H9 (cell line): Measurements from ENCODE around the gene IGIP. TPM values are rescaled to one million over a fixed set of nuclear protein-coding genes. Genes with fewer than 3 reads are reported as not detected.
A peak's percentile ranks its signal among the peaks of the same experiment; 100 is the strongest.

Source experiments
- DNase-seq: peaks from one replicate; pipeline ENCODE4 v3.0.0-alpha.2; 2017
- H2AFZ ChIP-seq: one replicate; pipeline ENCODE4 v1.6.1; 2013; ENCODE audit warnings: mild to moderate bottlenecking, low read length, control low read depth, moderate library complexity
- H2AK5ac ChIP-seq: 2 replicates; pipeline ENCODE4 v1.6.1; 2013; ENCODE audit warnings: low read length, control low read depth, mixed read lengths; ENCODE audit not compliant: insufficient read length
- H2BK120ac ChIP-seq: one replicate; pipeline ENCODE4 v1.6.1; 2013; ENCODE audit warnings: low read depth, mild to moderate bottlenecking, low read length, control low read depth, inconsistent platforms; ENCODE audit not compliant: poor library complexity, severe bottlenecking
- H2BK12ac ChIP-seq: 2 replicates; pipeline ENCODE4 v1.6.1; 2013; ENCODE audit warnings: low read length, control low read depth, mixed read lengths, low read depth; ENCODE audit not compliant: insufficient read length
- H2BK15ac ChIP-seq: 2 replicates; pipeline ENCODE4 v1.6.1; 2013; ENCODE audit warnings: low read depth, low read length, control low read depth
- H2BK20ac ChIP-seq: one replicate; pipeline ENCODE4 v1.6.1; 2013; ENCODE audit warnings: low read depth, mild to moderate bottlenecking, low read length, control low read depth, inconsistent platforms; ENCODE audit not compliant: poor library complexity, severe bottlenecking
- H2BK5ac ChIP-seq: 2 replicates; pipeline ENCODE4 v1.6.1; 2013; ENCODE audit warnings: low read length, control low read depth, mixed read lengths; ENCODE audit not compliant: insufficient read length
- H3K14ac ChIP-seq: 2 replicates; pipeline ENCODE4 v1.6.1; 2013; ENCODE audit warnings: low read length, control low read depth; ENCODE audit not compliant: insufficient read depth
- H3K18ac ChIP-seq: 2 replicates; pipeline ENCODE4 v1.6.1; 2013; ENCODE audit warnings: low read depth, mild to moderate bottlenecking, mixed read lengths, low read length, control low read depth; ENCODE audit not compliant: insufficient read length
- H3K23ac ChIP-seq: 2 replicates; pipeline ENCODE4 v1.6.1; 2013; ENCODE audit warnings: low read length, control low read depth, mixed read lengths, low read depth; ENCODE audit not compliant: insufficient read length
- H3K23me2 ChIP-seq: 2 replicates; pipeline ENCODE4 v1.6.1; 2013; ENCODE audit warnings: low read depth, mild to moderate bottlenecking, mixed read lengths, low read length, control low read depth; ENCODE audit not compliant: insufficient read length, poor library complexity, severe bottlenecking
- H3K27ac ChIP-seq: 2 replicates; pipeline ENCODE4 v1.5.1; 2013; ENCODE audit warnings: low read length, control low read depth, mixed read lengths, low read depth; ENCODE audit not compliant: insufficient read length
- H3K27me3 ChIP-seq: 2 replicates; pipeline ENCODE4 v1.6.1; 2013; ENCODE audit warnings: low read length, control low read depth, inconsistent platforms; ENCODE audit not compliant: insufficient read depth
- H3K4ac ChIP-seq: 2 replicates; pipeline ENCODE4 v1.6.1; 2013; ENCODE audit warnings: low read depth, mild to moderate bottlenecking, control low read depth, inconsistent platforms, low read length, moderate library complexity
- H3K4me1 ChIP-seq: 2 replicates; pipeline ENCODE4 v1.6.1; 2013; ENCODE audit warnings: low read length, control low read depth, inconsistent platforms; ENCODE audit not compliant: insufficient read depth
- H3K4me2 ChIP-seq: 2 replicates; pipeline ENCODE4 v1.6.1; 2013; ENCODE audit warnings: low read length, control low read depth, mixed read lengths; ENCODE audit not compliant: insufficient read length, insufficient read depth
- H3K56ac ChIP-seq: 2 replicates; pipeline ENCODE4 v1.6.1; 2013; ENCODE audit warnings: low read depth, mild to moderate bottlenecking, mixed read lengths, low read length, control low read depth; ENCODE audit not compliant: insufficient read length
- H3K79me1 ChIP-seq: 2 replicates; pipeline ENCODE4 v1.6.1; 2013; ENCODE audit warnings: low read depth, mild to moderate bottlenecking, moderate library complexity, low read length, control low read depth, inconsistent platforms; ENCODE audit not compliant: insufficient read depth, poor library complexity, severe bottlenecking
- H3K79me2 ChIP-seq: 2 replicates; pipeline ENCODE4 v1.6.1; 2013; ENCODE audit warnings: low read length, control low read depth, inconsistent platforms; ENCODE audit not compliant: insufficient read depth
- H3K9ac ChIP-seq: 2 replicates; pipeline ENCODE4 v1.6.1; 2013; ENCODE audit warnings: low read length, control low read depth, mixed read lengths; ENCODE audit not compliant: insufficient read length; ENCODE audit errors: extremely low read depth
- H3K9me3 ChIP-seq: one replicate; pipeline ENCODE4 v1.6.1; 2013; ENCODE audit warnings: low read depth, low read length, inconsistent platforms; ENCODE audit not compliant: control insufficient read depth
- H3T11ph ChIP-seq: one replicate; pipeline ENCODE4 v1.6.1; 2013; ENCODE audit warnings: mild to moderate bottlenecking, low read length, control low read depth, inconsistent platforms
- H4K20me1 ChIP-seq: one replicate; pipeline ENCODE4 v1.6.1; 2013; ENCODE audit not compliant: control insufficient read depth, insufficient read length, insufficient read depth
- H4K5ac ChIP-seq: 2 replicates; pipeline ENCODE4 v1.6.1; 2013; ENCODE audit warnings: low read depth, mild to moderate bottlenecking, mixed read lengths, low read length, control low read depth; ENCODE audit not compliant: insufficient read length
- H4K8ac ChIP-seq: replicated peaks from 2 replicates; pipeline ENCODE4 v1.6.1; 2013; ENCODE audit warnings: low read length, control low read depth, mixed read lengths, low read depth; ENCODE audit not compliant: insufficient read length
- H4K91ac ChIP-seq: 2 replicates; pipeline ENCODE4 v1.6.1; 2013; ENCODE audit warnings: low read depth, mild to moderate bottlenecking, moderate library complexity, mixed read lengths, low read length, control low read depth; ENCODE audit not compliant: insufficient read length
- H3K27ac Mint-ChIP-seq, 3 experiments: 2 replicates in 2 of 3; 3 replicates in 1 of 3; pipeline ENCODE4 v1.8.0; 2020 to 2021; ENCODE audit warnings: mixed read lengths in 3 of 3, mild to moderate bottlenecking in 1 of 3, moderate library complexity in 1 of 3
- H3K27me3 Mint-ChIP-seq: 2 replicates; pipeline ENCODE4 v1.8.0; 2021; ENCODE audit warnings: low read depth, mild to moderate bottlenecking, moderate library complexity, mixed read lengths
- H3K36me3 Mint-ChIP-seq, 3 experiments: 2 replicates in 2 of 3; 3 replicates in 1 of 3; pipeline ENCODE4 v1.8.0; 2020 to 2021; ENCODE audit warnings: low read depth in 3 of 3, mixed read lengths in 3 of 3; ENCODE audit not compliant: insufficient read depth in 1 of 3
- H3K4me1 Mint-ChIP-seq, 2 experiments: 2 replicates each; pipeline ENCODE4 v1.8.0; 2020; ENCODE audit warnings: mixed read lengths in 2 of 2
- H3K4me3 Mint-ChIP-seq, 2 experiments: 2 replicates in 1 of 2; 3 replicates in 1 of 2; pipeline ENCODE4 v1.8.0; 2020 to 2021; ENCODE audit warnings: mild to moderate bottlenecking in 2 of 2, mixed read lengths in 2 of 2, moderate library complexity in 1 of 2
- H3K9me3 Mint-ChIP-seq, 2 experiments: 2 replicates in 1 of 2; 3 replicates in 1 of 2; pipeline ENCODE4 v1.8.0; 2020; ENCODE audit warnings: mild to moderate bottlenecking in 2 of 2, mixed read lengths in 2 of 2, moderate library complexity in 1 of 2
- CTCF ChIP-seq: fragments of 200-600 bp; sonication (generic); conservative IDR thresholded peaks from 3 replicates; pipeline ENCODE4 v1.8.0; 2021; ENCODE audit warnings: antibody characterized with exemption, mild to moderate bottlenecking
- WGBS: extraction: QIAGEN DNeasy Blood & Tissue Kit; methylation state at CpG from one replicate; pipeline ENCODE4 v1.1.7; 2013; ENCODE audit warnings: missing lambda C conversion rate, low lambda C conversion rate, mixed read lengths; ENCODE audit not compliant: insufficient read length; ENCODE audit errors: extremely low coverage; 5-methylcytosine and 5-hydroxymethylcytosine counted together
- total RNA-seq: library from RNA; stranded (reverse); gene quantifications from 2 replicates; pipeline ENCODE4 v1.2.1, GENCODE V29; 2021

The IGIP gene
- total RNA-seq, 1 experiment from 2014 or later: 0.52 TPM

- H3K56ac ChIP-seq: no peak overlapping the region
- Mint-ChIP-seq H3K36me3 (no peaks in the 10 kb centered on the region; a peak in 1 of 7 replicates), H3K4me3 (peak overlapping the region; percentile 79 to 93), H3K4me1 (peaks cover 14 to 15% of the 10 kb centered on the region in 2 experiments), H3K27ac (peak overlapping the region; percentile 9 to 97 (median 75)), H3K27me3 (peaks cover 12% of the 10 kb centered on the region), H3K9me3 (no peaks in the 10 kb centered on the region)
- peak overlapping the region; percentile 26 for H3K14ac ChIP-seq
- no peaks in the 10 kb centered on the region for H3K79me2 ChIP-seq
- H3K23me2 ChIP-seq: peaks cover 9% of the 10 kb centered on the region
- TF ChIP-seq CTCF: no peak; the same call in 2 of the 3 replicates
- no peaks in the 10 kb centered on the region for H3K27me3 ChIP-seq
- no peak overlapping the region for H3K4ac ChIP-seq
- H2BK12ac ChIP-seq: no peak overlapping the region
- H4K5ac ChIP-seq: no peak overlapping the region
- H3K27ac ChIP-seq: no peak overlapping the region
- no peak overlapping the region for H2BK5ac ChIP-seq
- no CpG with 5 or more reads among the region's 58 CpGs for WGBS
- no peaks in the 10 kb centered on the region for H3K79me1 ChIP-seq
- no peak overlapping the region for H2BK15ac ChIP-seq
- no peak overlapping the region for H3T11ph ChIP-seq
- no peaks in the 10 kb centered on the region for H3K9me3 ChIP-seq
- peak overlapping the region; percentile 79 for H3K18ac ChIP-seq
- H3K23ac ChIP-seq: no peak overlapping the region
- no peak overlapping the region for H2BK120ac ChIP-seq
- peaks cover 3% of the 10 kb centered on the region for H4K20me1 ChIP-seq
- H4K91ac ChIP-seq: no peak overlapping the region
- H4K8ac ChIP-seq: no peak overlapping the region
- peak overlapping the region; percentile 97 for H3K4me2 ChIP-seq
- DNase-seq: peak; percentile 67
- no peak overlapping the region for H2BK20ac ChIP-seq
- H2AK5ac ChIP-seq: no peak overlapping the region
- H3K4me1 ChIP-seq: no peaks in the 10 kb centered on the region
- H2AFZ ChIP-seq: peak overlapping the region; percentile 43
- peak overlapping the region; percentile 85 for H3K9ac ChIP-seq
Measured at GRCh38 chr5:140175367-140176030, 49.8 kb downstream of the IGIP start.
